GM23338 (cell line): ENCODE data around the gene LRRC28. TPM values are rescaled to one million over a fixed set of nuclear protein-coding genes. Genes with fewer than 3 reads are reported as not detected.

Source experiments
- ATAC-seq: fragments of 200-7000 bp; cut with Tn5 transposase; 3 replicates; pipeline ENCODE4 v1.9.1; 2020
- DNase-seq: peaks from one replicate; pipeline ENCODE4 v3.0.0-alpha.2; 2015; ENCODE audit warnings: low spot score
- H2AFZ ChIP-seq: fragments of 200-600 bp; sonication (generic); 2 replicates; pipeline ENCODE4 v1.8.0; 2016; ENCODE audit warnings: antibody characterized with exemption, mild to moderate bottlenecking, moderate library complexity
- H3F3A ChIP-seq: fragments of 200-600 bp; sonication (generic); replicated peaks from 2 replicates; pipeline ENCODE4 v1.8.0; 2017; ENCODE audit warnings: antibody characterized with exemption, mixed run types, low read depth
- H3K27ac ChIP-seq: fragments of 200-600 bp; sonication (generic); 2 replicates; pipeline ENCODE4 v1.6.1; 2016; ENCODE audit warnings: low read depth
- H3K27me3 ChIP-seq: fragments of 200-600 bp; sonication (generic); 2 replicates; pipeline ENCODE4 v1.8.0; 2016; ENCODE audit warnings: mild to moderate bottlenecking, mixed run types, moderate library complexity; ENCODE audit not compliant: insufficient read depth
- H3K36me3 ChIP-seq: fragments of 200-600 bp; sonication (generic); 2 replicates; pipeline ENCODE4 v1.8.0; 2016; ENCODE audit warnings: mild to moderate bottlenecking; ENCODE audit not compliant: insufficient read depth
- H3K4me1 ChIP-seq: fragments of 200-600 bp; sonication (generic); 2 replicates; pipeline ENCODE4 v1.8.0; 2016; ENCODE audit warnings: mild to moderate bottlenecking, moderate library complexity; ENCODE audit not compliant: insufficient read depth
- H3K4me2 ChIP-seq: fragments of 200-600 bp; sonication (generic); 2 replicates; pipeline ENCODE4 v1.7.1; 2017; ENCODE audit warnings: mixed run types
- H3K4me3 ChIP-seq: fragments of 200-600 bp; sonication (generic); 2 replicates; pipeline ENCODE4 v1.6.1; 2016; ENCODE audit warnings: mixed run types
- H3K79me2 ChIP-seq: fragments of 200-600 bp; sonication (generic); replicated peaks from 2 replicates; pipeline ENCODE4 v1.8.0; 2017; ENCODE audit warnings: mild to moderate bottlenecking; ENCODE audit not compliant: insufficient read depth
- H3K9me2 ChIP-seq: fragments of 200-600 bp; sonication (generic); 2 replicates; pipeline ENCODE4 v1.8.0; 2017; ENCODE audit not compliant: insufficient read depth
- H4K20me1 ChIP-seq: fragments of 200-600 bp; sonication (generic); replicated peaks from 2 replicates; pipeline ENCODE4 v1.8.0; 2017; ENCODE audit warnings: mild to moderate bottlenecking; ENCODE audit not compliant: insufficient read depth
- H3K27ac Mint-ChIP-seq: 2 replicates; pipeline ENCODE4 v1.8.0; 2020; ENCODE audit warnings: inconsistent platforms, mild to moderate bottlenecking, moderate library complexity, mixed read lengths
- H3K27me3 Mint-ChIP-seq: 3 replicates; pipeline ENCODE4 v1.8.0; 2022; ENCODE audit warnings: low read depth, mild to moderate bottlenecking, moderate library complexity, mixed read lengths, inconsistent platforms; ENCODE audit not compliant: insufficient read depth, poor library complexity
- H3K36me3 Mint-ChIP-seq: 3 replicates; pipeline ENCODE4 v1.8.0; 2021; ENCODE audit warnings: low read depth, mild to moderate bottlenecking, inconsistent platforms, moderate library complexity, mixed read lengths
- H3K4me1 Mint-ChIP-seq: 3 replicates; pipeline ENCODE4 v1.8.0; 2020; ENCODE audit warnings: mild to moderate bottlenecking, inconsistent platforms, mixed read lengths
- H3K4me3 Mint-ChIP-seq: 3 replicates; pipeline ENCODE4 v1.8.0; 2021; ENCODE audit warnings: moderate library complexity, mild to moderate bottlenecking, inconsistent platforms, mixed read lengths
- H3K9me3 Mint-ChIP-seq: 3 replicates; pipeline ENCODE4 v1.8.0; 2020; ENCODE audit warnings: moderate library complexity, mild to moderate bottlenecking, inconsistent platforms, mixed read lengths
- CREB1 ChIP-seq: fragments of 250-450 bp; sonication (Bioruptor Pico); IDR thresholded peaks from 2 replicates; pipeline ENCODE4 v1.5.0; 2020; ENCODE audit warnings: low read depth, mild to moderate bottlenecking, moderate library complexity
- CTCF ChIP-seq, 2 experiments: fragments of 200-600 bp in 1 of 2; sonication (generic) in 1 of 2; conservative IDR thresholded peaks; 2 replicates each; pipeline versions ENCODE4 v1.5.1 to v1.6.1; 2016 to 2017; ENCODE audit warnings: antibody characterized with exemption in 2 of 2, low read depth in 2 of 2, mild to moderate bottlenecking in 2 of 2, moderate library complexity in 1 of 2
- EZH2 ChIP-seq: fragments of 200-600 bp; sonication (generic); IDR thresholded peaks from one replicate; pipeline ENCODE4 v1.8.0; 2017; ENCODE audit warnings: antibody characterized with exemption, mild to moderate bottlenecking, low read depth; ENCODE audit not compliant: unreplicated experiment
- EZH2phosphoT487 ChIP-seq: fragments of 200-600 bp; sonication (generic); IDR thresholded peaks from one replicate; pipeline ENCODE4 v1.8.1; 2018; ENCODE audit warnings: antibody characterized with exemption; ENCODE audit not compliant: unreplicated experiment
- JUNB ChIP-seq: IDR thresholded peaks from one replicate; pipeline ENCODE4 v1.6.1; 2016; ENCODE audit warnings: antibody characterized with exemption; ENCODE audit not compliant: unreplicated experiment
- NANOG ChIP-seq: IDR thresholded peaks from 2 replicates; pipeline ENCODE4 v1.6.1; 2016; ENCODE audit warnings: antibody characterized with exemption, borderline replicate concordance
- POLR2AphosphoS5 ChIP-seq: IDR thresholded peaks from 2 replicates; pipeline ENCODE4 v1.6.1; 2016; ENCODE audit warnings: antibody characterized with exemption, low read depth
- STAT1 ChIP-seq: IDR thresholded peaks from one replicate; pipeline ENCODE4 v1.6.1; 2016; ENCODE audit warnings: antibody characterized with exemption; ENCODE audit not compliant: unreplicated experiment
- ZNF114 ChIP-seq: fragments of 250-450 bp; sonication (Bioruptor Pico); IDR thresholded peaks from 2 replicates; pipeline ENCODE4 v1.5.0; 2020; ENCODE audit warnings: mild to moderate bottlenecking, moderate library complexity
- ZNF331 ChIP-seq: fragments of 250-450 bp; sonication (Bioruptor Pico); IDR thresholded peaks from 2 replicates; pipeline ENCODE4 v1.5.0; 2020; ENCODE audit warnings: low read depth, mild to moderate bottlenecking, moderate library complexity
- ZNF462 ChIP-seq: fragments of 250-450 bp; sonication (Bioruptor Pico); IDR thresholded peaks from 2 replicates; pipeline ENCODE4 v1.5.0; 2020; ENCODE audit warnings: mild to moderate bottlenecking, moderate library complexity
- polyA plus RNA-seq: library from polyadenylated mRNA; unstranded; fragments of >200 nt; fragmentation: Nextera tagmentation; extraction: Ambion mirVana; gene quantifications from 2 replicates; pipeline ENCODE4 v1.2.1, GENCODE V29; 2016
- total RNA-seq: library from RNA; depleted of rRNA; stranded (reverse); fragments of >200 nt; shearing (Covaris generic); gene quantifications from 2 replicates; pipeline ENCODE4 v1.2.3, GENCODE V29; 2014
- TF ChIP-seq, protein P1 (sequence below): IDR thresholded peaks from one replicate; pipeline ENCODE4 v1.6.1; 2018; ENCODE audit warnings: antibody characterized with exemption; ENCODE audit not compliant: unreplicated experiment
- TF ChIP-seq, protein P2 (sequence below): IDR thresholded peaks from 2 replicates; pipeline ENCODE4 v1.6.1; 2016; ENCODE audit warnings: antibody characterized with exemption

LRRC28 gene
- total and polyA plus RNA-seq, 2 experiments from 2014 or later, result 12.9 to 28.4 TPM

DNA sequence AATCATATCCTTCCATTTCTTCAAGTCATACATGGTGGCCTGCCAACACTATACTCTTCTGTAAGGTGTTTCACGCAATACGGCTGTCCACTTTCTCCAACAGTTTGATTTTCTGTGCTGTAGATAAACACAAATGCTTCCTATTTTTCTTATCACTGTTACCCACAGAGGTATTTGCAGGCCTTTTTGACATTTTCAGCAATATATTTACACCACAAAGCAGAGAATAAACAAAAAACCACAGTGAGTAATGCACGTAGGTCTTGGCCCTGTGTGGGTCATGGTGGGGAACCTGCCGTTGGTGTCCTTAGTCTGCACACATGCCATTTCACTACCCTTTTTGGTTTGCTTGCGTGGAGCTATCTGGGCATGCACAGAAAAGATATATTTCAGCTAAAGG lies 59.5 kb downstream of the LRRC28 start:
- Mint-ChIP-seq H3K4me1 (peaks cover 20% of the 10 kb centered on the region), H3K27me3 (no peaks in the 10 kb centered on the region), H3K4me3 (no peak overlapping the region), H3K36me3 (peaks cover 18% of the 10 kb centered on the region; the same call in 2 of the 3 replicates), H3K9me3 (peaks cover 13% of the 10 kb centered on the region; the same call in 2 of the 3 replicates), H3K27ac (no peak overlapping the region)
- Histone ChIP-seq H3K4me1 (peaks cover 25% of the 10 kb centered on the region), H3K9me2 (no peaks in the 10 kb centered on the region), H4K20me1 (no peaks in the 10 kb centered on the region), H3K79me2 (no peaks in the 10 kb centered on the region), H2AFZ (no peak overlapping the region), H3K27me3 (no peaks in the 10 kb centered on the region), H3K4me2 (no peak overlapping the region), H3K4me3 (no peak overlapping the region), H3F3A (no peaks in the 10 kb centered on the region), H3K36me3 (no peaks in the 10 kb centered on the region), H3K27ac (no peak overlapping the region)
- DNase-seq (no peak), ATAC-seq (no peak)
- no peak for TF ChIP-seq CTCF (conservative IDR thresholded peaks at IDR 0.05; ENCODE audit: low read depth in 2 of 2)
- TF ChIP-seq ZNF462, result no peak
- no peak for TF ChIP-seq EZH2
- TF ChIP-seq ZNF114 (CRISPR knock-in tag), result no peak
- no peak for TF ChIP-seq JUNB
- TF ChIP-seq, protein P1, sequence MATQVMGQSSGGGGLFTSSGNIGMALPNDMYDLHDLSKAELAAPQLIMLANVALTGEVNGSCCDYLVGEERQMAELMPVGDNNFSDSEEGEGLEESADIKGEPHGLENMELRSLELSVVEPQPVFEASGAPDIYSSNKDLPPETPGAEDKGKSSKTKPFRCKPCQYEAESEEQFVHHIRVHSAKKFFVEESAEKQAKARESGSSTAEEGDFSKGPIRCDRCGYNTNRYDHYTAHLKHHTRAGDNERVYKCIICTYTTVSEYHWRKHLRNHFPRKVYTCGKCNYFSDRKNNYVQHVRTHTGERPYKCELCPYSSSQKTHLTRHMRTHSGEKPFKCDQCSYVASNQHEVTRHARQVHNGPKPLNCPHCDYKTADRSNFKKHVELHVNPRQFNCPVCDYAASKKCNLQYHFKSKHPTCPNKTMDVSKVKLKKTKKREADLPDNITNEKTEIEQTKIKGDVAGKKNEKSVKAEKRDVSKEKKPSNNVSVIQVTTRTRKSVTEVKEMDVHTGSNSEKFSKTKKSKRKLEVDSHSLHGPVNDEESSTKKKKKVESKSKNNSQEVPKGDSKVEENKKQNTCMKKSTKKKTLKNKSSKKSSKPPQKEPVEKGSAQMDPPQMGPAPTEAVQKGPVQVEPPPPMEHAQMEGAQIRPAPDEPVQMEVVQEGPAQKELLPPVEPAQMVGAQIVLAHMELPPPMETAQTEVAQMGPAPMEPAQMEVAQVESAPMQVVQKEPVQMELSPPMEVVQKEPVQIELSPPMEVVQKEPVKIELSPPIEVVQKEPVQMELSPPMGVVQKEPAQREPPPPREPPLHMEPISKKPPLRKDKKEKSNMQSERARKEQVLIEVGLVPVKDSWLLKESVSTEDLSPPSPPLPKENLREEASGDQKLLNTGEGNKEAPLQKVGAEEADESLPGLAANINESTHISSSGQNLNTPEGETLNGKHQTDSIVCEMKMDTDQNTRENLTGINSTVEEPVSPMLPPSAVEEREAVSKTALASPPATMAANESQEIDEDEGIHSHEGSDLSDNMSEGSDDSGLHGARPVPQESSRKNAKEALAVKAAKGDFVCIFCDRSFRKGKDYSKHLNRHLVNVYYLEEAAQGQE, result no peak
- no peak for TF ChIP-seq POLR2AphosphoS5
- TF ChIP-seq STAT1, result no peak
- TF ChIP-seq NANOG, result no peak
- TF ChIP-seq EZH2phosphoT487, result no peak
- TF ChIP-seq, protein P2, sequence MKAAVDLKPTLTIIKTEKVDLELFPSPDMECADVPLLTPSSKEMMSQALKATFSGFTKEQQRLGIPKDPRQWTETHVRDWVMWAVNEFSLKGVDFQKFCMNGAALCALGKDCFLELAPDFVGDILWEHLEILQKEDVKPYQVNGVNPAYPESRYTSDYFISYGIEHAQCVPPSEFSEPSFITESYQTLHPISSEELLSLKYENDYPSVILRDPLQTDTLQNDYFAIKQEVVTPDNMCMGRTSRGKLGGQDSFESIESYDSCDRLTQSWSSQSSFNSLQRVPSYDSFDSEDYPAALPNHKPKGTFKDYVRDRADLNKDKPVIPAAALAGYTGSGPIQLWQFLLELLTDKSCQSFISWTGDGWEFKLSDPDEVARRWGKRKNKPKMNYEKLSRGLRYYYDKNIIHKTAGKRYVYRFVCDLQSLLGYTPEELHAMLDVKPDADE, result no peak
- TF ChIP-seq CREB1 (CRISPR knock-in tag), result no peak
- no peak for TF ChIP-seq ZNF331 (CRISPR knock-in tag)
